Measurements from ENCODE around the gene WDR45B. TPM values are rescaled to one million over a fixed set of nuclear protein-coding genes. Genes with fewer than 3 reads are reported as not detected.

The WDR45B gene
- total RNA-seq (2014; rRNA removed; shearing (Covaris generic)) (87.3 and 118 TPM in 2 replicates), polyA plus RNA-seq (2016; fragmentation: Nextera tagmentation; extraction: Ambion mirVana) (87.8 and 91.6 TPM in 2 replicates)

GRCh38 chr17:82648165-82648668, at the start of gene WDR45B:
Gene WDR45B, minus strand, starts transcription at chr17:82648444. Its CDS starts 104 bp downstream, at chr17:82648340.
- peak within 1 kb of the TSS; percentile 78 for H3K27ac ChIP-seq
- H3K9me3 ChIP-seq (ENCODE audit: low read depth) = no peaks in the 10 kb centered on the region
- H3K36me3 ChIP-seq (ENCODE audit: low read depth) = 0 out of 2 replicates have a peak, but pooled peaks cover 4% of the 10 kb centered on the region
- in situ Hi-C loops (cut with MboI) = no loop called here
- H3K9me2 ChIP-seq (ENCODE audit: insufficient read depth) = no peaks in the 10 kb centered on the region
- H3K4me2 ChIP-seq (ENCODE audit: unreplicated experiment) = peak within 1 kb of the TSS; percentile 88
- 1 to 3% methylated on average over 30 to 67 of the region's 67 CpGs for WGBS, 2 experiments (ENCODE audit: low coverage in 1 of 2, low lambda C conversion rate in 2 of 2, missing lambda C conversion rate in 2 of 2)
- H3K27me3 ChIP-seq (replicated peaks; ENCODE audit: insufficient read depth) = no peaks in the 10 kb centered on the region
- H3K79me2 ChIP-seq (ENCODE audit: insufficient read depth) = peaks cover 48% of the 10 kb centered on the region
- H3K4me1 ChIP-seq (ENCODE audit: insufficient read depth) = peaks cover 4% of the 10 kb centered on the region; the same call in 1 of the 2 replicates
- H3K9ac ChIP-seq = peak within 1 kb of the TSS; percentile 92
- peak within 1 kb of the TSS; percentile 74 for H2AFZ ChIP-seq
- DNase-seq = peak; percentile 100
- no peaks in the 10 kb centered on the region for H3F3A ChIP-seq (ENCODE audit: insufficient read depth)
- H3K4me3 ChIP-seq = peak within 1 kb of the TSS; percentile 83
- TF ChIP-seq EZH2phosphoT487 (IDR thresholded peaks at IDR 0.05; ENCODE audit: insufficient read depth, low read depth) (no peak), EZH2 (IDR thresholded peaks at IDR 0.05; ENCODE audit: insufficient read depth, poor library complexity, severe bottlenecking) (no peak)
- peaks cover 18% of the 10 kb centered on the region for H4K20me1 ChIP-seq (ENCODE audit: insufficient read depth)

GRCh38 chr17:82697808-82698064, 49.5 kb upstream of the WDR45B start:
- no peak for TF ChIP-seq EZH2 (IDR thresholded peaks at IDR 0.05; ENCODE audit: insufficient read depth, poor library complexity, severe bottlenecking)
- TF ChIP-seq EZH2phosphoT487 (IDR thresholded peaks at IDR 0.05; ENCODE audit: insufficient read depth, low read depth) = no peak
- H3K27me3 ChIP-seq (replicated peaks; ENCODE audit: insufficient read depth) = no peaks in the 10 kb centered on the region
- H3F3A ChIP-seq (ENCODE audit: insufficient read depth) = no peaks in the 10 kb centered on the region
- H2AFZ ChIP-seq = peak overlapping the region; percentile 60
- peaks cover 20% of the 10 kb centered on the region; the same call in 1 of the 2 replicates for H3K79me2 ChIP-seq (ENCODE audit: insufficient read depth)
- no peaks in the 10 kb centered on the region for H3K4me1 ChIP-seq (ENCODE audit: insufficient read depth)
- H3K9ac ChIP-seq = peak overlapping the region; percentile 69
- no peaks in the 10 kb centered on the region for H4K20me1 ChIP-seq (ENCODE audit: insufficient read depth)
- H3K4me3 ChIP-seq = peak overlapping the region; percentile 72
- in situ Hi-C loops (cut with MboI) = no loop called here
- H3K9me3 ChIP-seq (ENCODE audit: low read depth) = no peaks in the 10 kb centered on the region
- peak overlapping the region; percentile 79 for H3K4me2 ChIP-seq (ENCODE audit: unreplicated experiment)
- DNase-seq = no peak
- H3K36me3 ChIP-seq (ENCODE audit: low read depth) = no peaks in the 10 kb centered on the region
- no peaks in the 10 kb centered on the region for H3K9me2 ChIP-seq (ENCODE audit: insufficient read depth)
- H3K27ac ChIP-seq = no peak overlapping the region
- 3 to 4% methylated on average over 8 to 32 of the region's 32 CpGs for WGBS, 2 experiments (ENCODE audit: low coverage in 1 of 2, low lambda C conversion rate in 2 of 2, missing lambda C conversion rate in 2 of 2)

GRCh38 chr17:82696916-82697807, 48.9 kb upstream of the WDR45B start:
- no peaks in the 10 kb centered on the region for H3K27me3 ChIP-seq (replicated peaks; ENCODE audit: insufficient read depth)
- no peaks in the 10 kb centered on the region for H3F3A ChIP-seq (ENCODE audit: insufficient read depth)
- no peaks in the 10 kb centered on the region for H3K9me2 ChIP-seq (ENCODE audit: insufficient read depth)
- H2AFZ ChIP-seq = peak overlapping the region; percentile 60
- peak overlapping the region; percentile 69 for H3K9ac ChIP-seq
- DNase-seq = peak; percentile 53
- H4K20me1 ChIP-seq (ENCODE audit: insufficient read depth) = no peaks in the 10 kb centered on the region
- H3K4me1 ChIP-seq (ENCODE audit: insufficient read depth) = no peaks in the 10 kb centered on the region
- peak overlapping the region; percentile 79 for H3K4me2 ChIP-seq (ENCODE audit: unreplicated experiment)
- TF ChIP-seq EZH2 (IDR thresholded peaks at IDR 0.05; ENCODE audit: insufficient read depth, poor library complexity, severe bottlenecking) (no peak), EZH2phosphoT487 (IDR thresholded peaks at IDR 0.05; ENCODE audit: insufficient read depth, low read depth) (no peak)
- no peaks in the 10 kb centered on the region for H3K9me3 ChIP-seq (ENCODE audit: low read depth)
- H3K36me3 ChIP-seq (ENCODE audit: low read depth) = no peaks in the 10 kb centered on the region
- in situ Hi-C loops (cut with MboI) = no loop called here
- WGBS, 2 experiments (ENCODE audit: low coverage in 1 of 2, low lambda C conversion rate in 2 of 2, missing lambda C conversion rate in 2 of 2) = 24 to 32% methylated on average over 33 to 47 of the region's 48 CpGs
- H3K79me2 ChIP-seq (ENCODE audit: insufficient read depth) = peaks cover 20% of the 10 kb centered on the region; the same call in 1 of the 2 replicates
- peak overlapping the region; percentile 72 for H3K4me3 ChIP-seq
- H3K27ac ChIP-seq = no peak overlapping the region

- 93% methylated on average over 15 to 17 of the region's 17 CpGs for WGBS, 2 experiments (ENCODE audit: low coverage in 1 of 2, low lambda C conversion rate in 2 of 2, missing lambda C conversion rate in 2 of 2)
- no peak for DNase-seq
Measured at GRCh38 chr17:82696259-82696658, 48.0 kb upstream of the WDR45B start.

More at GRCh38 chr17:82696259-82696658, 48.0 kb upstream of the WDR45B start:
- no peaks in the 10 kb centered on the region for H3F3A ChIP-seq (ENCODE audit: insufficient read depth)
- no peaks in the 10 kb centered on the region for H3K27me3 ChIP-seq (replicated peaks; ENCODE audit: insufficient read depth)
- H3K36me3 ChIP-seq (ENCODE audit: low read depth) = no peaks in the 10 kb centered on the region
- in situ Hi-C loops (cut with MboI) = no loop called here
- no peak overlapping the region for H3K4me3 ChIP-seq
- no peak overlapping the region for H2AFZ ChIP-seq
- TF ChIP-seq EZH2 (IDR thresholded peaks at IDR 0.05; ENCODE audit: insufficient read depth, poor library complexity, severe bottlenecking) (no peak), EZH2phosphoT487 (IDR thresholded peaks at IDR 0.05; ENCODE audit: insufficient read depth, low read depth) (no peak)
- no peak overlapping the region for H3K4me2 ChIP-seq (ENCODE audit: unreplicated experiment)
- H3K4me1 ChIP-seq (ENCODE audit: insufficient read depth) = no peaks in the 10 kb centered on the region
- H3K79me2 ChIP-seq (ENCODE audit: insufficient read depth) = peaks cover 20% of the 10 kb centered on the region; the same call in 1 of the 2 replicates
- H3K9me3 ChIP-seq (ENCODE audit: low read depth) = no peaks in the 10 kb centered on the region
- H4K20me1 ChIP-seq (ENCODE audit: insufficient read depth) = no peaks in the 10 kb centered on the region
- no peaks in the 10 kb centered on the region for H3K9me2 ChIP-seq (ENCODE audit: insufficient read depth)
- no peak overlapping the region for H3K9ac ChIP-seq
- H3K27ac ChIP-seq = no peak overlapping the region

Measured in GM23248 (cell line).